ENCODE data around the gene KIR3DL2.

GRCh38 chr19:54905803-54906511 is 55.7 kb downstream of the KIR3DL2 start, which contains the start of gene NCR1:
- TF ChIP-seq EZH2phosphoT487 (IDR thresholded peaks at IDR 0.05; ENCODE audit: low read length), result no peak
- TF ChIP-seq, protein P1, sequence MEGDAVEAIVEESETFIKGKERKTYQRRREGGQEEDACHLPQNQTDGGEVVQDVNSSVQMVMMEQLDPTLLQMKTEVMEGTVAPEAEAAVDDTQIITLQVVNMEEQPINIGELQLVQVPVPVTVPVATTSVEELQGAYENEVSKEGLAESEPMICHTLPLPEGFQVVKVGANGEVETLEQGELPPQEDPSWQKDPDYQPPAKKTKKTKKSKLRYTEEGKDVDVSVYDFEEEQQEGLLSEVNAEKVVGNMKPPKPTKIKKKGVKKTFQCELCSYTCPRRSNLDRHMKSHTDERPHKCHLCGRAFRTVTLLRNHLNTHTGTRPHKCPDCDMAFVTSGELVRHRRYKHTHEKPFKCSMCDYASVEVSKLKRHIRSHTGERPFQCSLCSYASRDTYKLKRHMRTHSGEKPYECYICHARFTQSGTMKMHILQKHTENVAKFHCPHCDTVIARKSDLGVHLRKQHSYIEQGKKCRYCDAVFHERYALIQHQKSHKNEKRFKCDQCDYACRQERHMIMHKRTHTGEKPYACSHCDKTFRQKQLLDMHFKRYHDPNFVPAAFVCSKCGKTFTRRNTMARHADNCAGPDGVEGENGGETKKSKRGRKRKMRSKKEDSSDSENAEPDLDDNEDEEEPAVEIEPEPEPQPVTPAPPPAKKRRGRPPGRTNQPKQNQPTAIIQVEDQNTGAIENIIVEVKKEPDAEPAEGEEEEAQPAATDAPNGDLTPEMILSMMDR (IDR thresholded peaks at IDR 0.05; ENCODE audit: low read length), result no peak

Data from MM.1S (cell line).